Measurements from ENCODE around the gene DEPP1.
A peak's percentile ranks its signal among the peaks of the same experiment; 100 is the strongest.

Gene DEPP1

DNA sequence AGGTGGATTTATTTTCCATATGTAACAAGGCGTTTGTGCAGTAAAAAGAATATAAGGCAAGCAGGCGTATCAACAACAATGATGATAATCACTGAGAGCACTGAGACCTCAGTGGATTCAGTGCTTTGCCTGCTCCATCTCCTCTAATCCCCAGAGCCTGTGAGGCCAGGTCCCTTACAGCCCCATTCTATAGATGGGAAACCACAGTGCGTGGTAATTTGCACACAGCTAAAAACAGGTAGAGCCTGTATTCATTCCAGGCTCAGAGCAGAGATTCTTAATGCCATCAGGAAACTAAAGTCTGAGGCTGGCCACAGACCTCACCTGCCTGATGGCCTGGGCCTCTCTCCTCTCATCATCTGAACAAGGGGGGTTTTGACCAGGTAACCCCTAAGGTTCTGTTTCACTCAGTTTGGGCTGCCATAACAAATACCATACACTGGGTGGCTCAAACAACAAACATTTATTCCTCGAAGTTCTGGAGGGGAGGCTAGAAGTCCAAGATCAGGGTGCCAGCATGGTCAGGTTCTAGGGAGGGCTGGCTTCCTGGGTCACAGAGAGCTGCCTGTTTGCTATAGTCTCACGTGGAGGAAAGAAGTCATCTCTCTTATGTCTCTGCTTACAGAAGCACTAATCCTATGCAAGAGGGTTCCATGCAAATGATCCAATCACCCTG, 29.3 kb downstream of the DEPP1 start:
- peak overlapping the region; percentile 87 for H3K4me2 ChIP-seq
- H3K36me3 ChIP-seq, result peaks cover 3% of the 10 kb centered on the region; the same call in 1 of the 2 replicates
- no peak overlapping the region for H3K4me3 ChIP-seq
- 0 out of 2 replicates have a peak overlapping the region, but pooled peaks have one; percentile 58 for H3K27ac ChIP-seq
- H3K9me3 ChIP-seq, result peaks cover 14% of the 10 kb centered on the region
- no peaks in the 10 kb centered on the region for H4K20me1 ChIP-seq
- peaks cover 45% of the 10 kb centered on the region for H3K4me1 ChIP-seq
- no peaks in the 10 kb centered on the region for H3K27me3 ChIP-seq
- TF ChIP-seq Cebpa-rat (IDR thresholded peaks at IDR 0.05), result no peak
- no peak overlapping the region; the same call in 1 of the 2 replicates for H3K9ac ChIP-seq

DNA sequence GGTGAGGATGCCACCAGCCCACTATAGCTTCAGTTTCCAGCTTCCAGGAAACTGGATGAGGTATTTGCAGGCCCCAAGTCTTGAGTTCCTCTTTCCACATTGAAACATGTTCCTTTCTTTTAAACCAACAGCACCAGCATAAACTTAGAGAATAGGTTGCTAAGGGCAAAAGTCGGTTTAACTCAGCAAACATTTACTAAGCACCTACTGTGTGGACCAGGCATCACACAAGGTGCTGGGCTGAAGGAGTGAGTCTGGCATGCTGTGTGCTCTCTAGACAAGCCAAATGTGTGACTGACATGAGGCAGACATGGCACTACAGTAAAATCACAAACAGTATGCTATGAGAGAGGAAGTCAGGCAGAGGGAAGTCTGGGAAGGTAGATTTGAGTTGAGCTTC, 30.0 kb downstream of the DEPP1 start:
- peak overlapping the region; percentile 56 for H3K27ac ChIP-seq
- peaks cover 3% of the 10 kb centered on the region; the same call in 1 of the 2 replicates for H3K36me3 ChIP-seq
- peaks cover 45% of the 10 kb centered on the region for H3K4me1 ChIP-seq
- no peak for TF ChIP-seq Cebpa-rat (IDR thresholded peaks at IDR 0.05)
- H3K27me3 ChIP-seq, result no peaks in the 10 kb centered on the region
- H4K20me1 ChIP-seq, result no peaks in the 10 kb centered on the region
- H3K9ac ChIP-seq, result no peak overlapping the region
- peaks cover 16% of the 10 kb centered on the region for H3K9me3 ChIP-seq
- peak overlapping the region; percentile 87 for H3K4me2 ChIP-seq
- H3K4me3 ChIP-seq, result no peak overlapping the region

GRCh38 chr10:44947371-44948152, 31.0 kb downstream of the DEPP1 start:
- TF ChIP-seq Cebpa-rat (IDR thresholded peaks at IDR 0.05), result no peak
- Histone ChIP-seq H3K4me2 (peak overlapping the region; percentile 87), H3K4me1 (peaks cover 45% of the 10 kb centered on the region), H3K27ac (peak overlapping the region; percentile 56), H4K20me1 (no peaks in the 10 kb centered on the region), H3K36me3 (peaks cover 3% of the 10 kb centered on the region; the same call in 1 of the 2 replicates), H3K9ac (no peak overlapping the region; the same call in 1 of the 2 replicates), H3K9me3 (peaks cover 16% of the 10 kb centered on the region), H3K27me3 (no peaks in the 10 kb centered on the region), H3K4me3 (0 out of 2 replicates have a peak overlapping the region, but pooled peaks have one; percentile 20)

- Histone ChIP-seq H4K20me1 (no peaks in the 10 kb centered on the region), H3K27me3 (no peaks in the 10 kb centered on the region), H3K27ac (no peak overlapping the region), H3K9ac (no peak overlapping the region), H3K4me3 (no peak overlapping the region), H3K36me3 (peaks cover 3% of the 10 kb centered on the region; the same call in 1 of the 2 replicates), H3K4me1 (peaks cover 45% of the 10 kb centered on the region), H3K4me2 (no peak overlapping the region), H3K9me3 (peaks cover 16% of the 10 kb centered on the region)
- no peak for TF ChIP-seq Cebpa-rat (IDR thresholded peaks at IDR 0.05)
Measured at GRCh38 chr10:44946205-44946604, 32.4 kb downstream of the DEPP1 start.

DNA sequence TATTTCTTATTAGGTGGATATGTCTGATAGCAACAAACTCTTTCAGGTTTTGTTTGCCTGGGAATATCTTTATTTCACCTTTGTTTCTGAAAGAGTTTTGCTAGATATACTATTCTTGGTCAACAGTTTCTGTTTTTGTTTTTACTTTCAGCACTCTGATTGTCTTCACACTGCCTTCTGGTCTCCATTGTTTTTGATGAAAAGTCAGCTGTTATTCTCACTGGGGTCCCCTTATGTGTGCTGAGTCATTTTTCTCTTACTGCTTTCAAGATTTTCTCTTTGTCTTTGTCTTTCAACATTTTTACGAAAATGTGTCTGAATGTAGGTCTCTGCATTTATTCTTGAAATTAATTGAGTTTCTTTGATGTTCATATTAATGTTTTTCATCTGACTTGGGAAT, 34.3 kb downstream of the DEPP1 start:
- H3K27ac ChIP-seq, result no peak overlapping the region
- no peak overlapping the region for H3K9ac ChIP-seq
- TF ChIP-seq Cebpa-rat (IDR thresholded peaks at IDR 0.05), result no peak
- H3K9me3 ChIP-seq, result peaks cover 22% of the 10 kb centered on the region
- no peak overlapping the region for H3K4me3 ChIP-seq
- peaks cover 3% of the 10 kb centered on the region; the same call in 1 of the 2 replicates for H3K36me3 ChIP-seq
- H3K27me3 ChIP-seq, result no peaks in the 10 kb centered on the region
- peaks cover 28% of the 10 kb centered on the region for H3K4me1 ChIP-seq
- no peaks in the 10 kb centered on the region for H4K20me1 ChIP-seq
- H3K4me2 ChIP-seq, result no peak overlapping the region

DNA sequence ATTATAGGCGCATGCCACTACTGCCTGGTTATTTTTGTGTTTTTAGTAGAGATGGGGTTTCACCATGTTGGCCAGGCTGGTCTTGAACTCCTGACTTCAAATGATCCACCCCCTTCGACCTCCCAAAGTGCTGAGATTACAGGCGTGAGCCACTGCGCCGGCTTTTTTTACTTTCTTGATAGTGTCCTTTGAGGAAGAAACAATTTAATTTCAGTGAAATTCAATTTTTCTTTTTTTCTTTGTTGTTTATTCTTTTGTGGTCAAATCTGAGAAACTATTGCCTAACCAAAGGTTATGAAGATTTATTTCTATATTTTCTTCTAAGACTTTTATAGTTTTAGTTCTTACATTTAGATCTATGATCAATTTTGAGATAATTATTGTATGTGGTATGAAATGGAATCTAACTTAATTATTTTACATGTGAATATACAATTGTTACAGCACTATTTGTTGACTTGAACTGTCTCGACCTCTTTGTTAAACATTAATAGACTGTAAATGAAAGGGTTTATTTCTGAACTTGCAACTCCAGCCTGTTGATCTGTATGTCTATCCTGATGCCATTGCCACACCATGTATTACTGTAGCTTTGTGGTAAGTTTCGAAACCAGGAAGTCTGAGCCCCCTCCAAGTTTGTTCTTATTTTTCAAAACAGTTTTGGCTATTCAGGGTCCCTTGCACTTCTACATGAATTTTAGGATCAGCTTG, 38.8 kb downstream of the DEPP1 start:
- Histone ChIP-seq H3K27ac (no peak overlapping the region), H3K4me2 (no peak overlapping the region), H3K9ac (no peak overlapping the region), H3K36me3 (no peaks in the 10 kb centered on the region), H3K4me3 (no peak overlapping the region), H3K9me3 (peaks cover 31% of the 10 kb centered on the region), H4K20me1 (no peaks in the 10 kb centered on the region), H3K27me3 (no peaks in the 10 kb centered on the region), H3K4me1 (peaks cover 25% of the 10 kb centered on the region)
- no peak for TF ChIP-seq Cebpa-rat (IDR thresholded peaks at IDR 0.05)

DNA sequence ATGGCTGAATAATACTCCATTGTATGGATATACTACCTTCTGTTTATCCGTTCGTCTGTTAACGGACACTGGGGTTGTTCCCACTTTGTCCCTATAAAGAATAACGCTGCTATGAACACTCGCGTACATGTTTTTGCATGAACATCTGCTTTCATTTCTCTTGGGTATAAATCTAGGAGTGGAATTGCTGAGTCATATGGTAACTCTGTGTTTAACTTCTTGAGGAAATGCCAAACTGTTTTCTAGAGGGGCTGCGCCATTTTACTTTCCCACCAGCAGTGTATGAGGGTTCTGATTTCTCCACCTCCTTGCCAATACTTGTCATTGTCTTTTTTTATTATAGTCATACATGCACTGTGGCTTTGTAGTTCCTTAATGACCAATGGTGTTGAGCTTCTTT, 39.7 kb downstream of the DEPP1 start:
- no peak for TF ChIP-seq Cebpa-rat (IDR thresholded peaks at IDR 0.05)
- no peaks in the 10 kb centered on the region for H3K27me3 ChIP-seq
- H3K4me1 ChIP-seq, result peaks cover 34% of the 10 kb centered on the region
- no peaks in the 10 kb centered on the region for H4K20me1 ChIP-seq
- no peak overlapping the region for H3K9ac ChIP-seq
- peaks cover 24% of the 10 kb centered on the region for H3K9me3 ChIP-seq
- no peak overlapping the region for H3K27ac ChIP-seq
- H3K4me2 ChIP-seq, result no peak overlapping the region
- no peaks in the 10 kb centered on the region for H3K36me3 ChIP-seq
- no peak overlapping the region for H3K4me3 ChIP-seq

DNA sequence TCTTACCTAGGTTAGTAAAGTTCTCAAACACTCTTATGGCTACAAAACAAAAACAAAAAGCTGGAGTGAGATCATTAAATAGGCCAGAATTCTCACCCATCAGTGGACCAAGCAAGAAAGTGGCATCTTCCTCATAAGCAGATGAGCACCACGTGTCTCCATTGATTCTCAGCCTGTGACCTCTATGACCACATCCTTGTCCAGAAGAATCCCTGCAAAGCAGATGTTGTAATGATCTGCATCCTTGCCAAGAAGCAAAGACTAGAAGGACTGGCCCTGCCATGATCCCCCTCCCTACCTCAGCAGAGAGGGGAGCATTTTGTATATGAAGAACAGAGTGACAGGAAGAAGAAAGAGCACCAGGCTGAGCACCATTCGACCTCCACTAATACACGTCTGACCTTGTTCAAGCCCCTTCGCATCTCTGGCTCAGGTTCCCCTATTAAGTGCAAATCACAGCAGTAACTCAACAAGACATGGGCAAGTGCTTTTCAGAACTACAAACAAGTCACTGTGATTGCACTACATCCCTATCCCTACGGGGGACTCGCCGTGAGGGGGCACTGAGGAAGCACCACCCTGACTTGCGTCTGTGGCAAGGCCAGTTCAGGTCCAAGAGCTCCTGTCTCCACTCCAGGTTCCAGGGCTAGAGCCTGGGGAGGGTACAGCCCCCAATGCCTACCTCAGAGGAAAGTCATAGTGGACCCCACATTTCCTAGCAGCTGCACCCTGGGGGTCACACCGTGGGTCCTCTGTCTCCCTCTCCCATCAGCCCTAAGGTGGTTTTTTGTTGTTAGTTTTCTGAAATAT, 41.2 kb downstream of the DEPP1 start:
- no peak overlapping the region for H3K9ac ChIP-seq

More for the DNA sequence above, 41.2 kb downstream of the DEPP1 start:
- Histone ChIP-seq H3K4me3 (no peak overlapping the region), H4K20me1 (no peaks in the 10 kb centered on the region), H3K9me3 (peaks cover 24% of the 10 kb centered on the region), H3K27me3 (no peaks in the 10 kb centered on the region), H3K27ac (peak overlapping the region; percentile 79; the same call in 1 of the 2 replicates), H3K4me2 (peak overlapping the region; percentile 75), H3K4me1 (peaks cover 50% of the 10 kb centered on the region), H3K36me3 (no peaks in the 10 kb centered on the region)
- TF ChIP-seq Cebpa-rat (IDR thresholded peaks at IDR 0.05), result no peak
